LNCAP (cell line): ENCODE measurements around the gene JAZF1.
A peak's percentile ranks its signal among the peaks of the same experiment; 100 is the strongest.

Experiments
- CTCF ChIP-seq: fragments of 450-650 bp; IDR thresholded peaks from 2 replicates; pipeline ENCODE4 v1.5.1; 2017; ENCODE audit warnings: mild to moderate bottlenecking

The JAZF1 gene

GRCh38 chr7:28029051-28029450 lies 151.5 kb downstream of the JAZF1 start:
- no peak for TF ChIP-seq CTCF

- TF ChIP-seq CTCF = no peak
Measured at GRCh38 chr7:28028471-28028870, 152.1 kb downstream of the JAZF1 start.

- TF ChIP-seq CTCF = no peak
Measured at GRCh38 chr7:28026237-28026636, 154.4 kb downstream of the JAZF1 start.

- no peak for TF ChIP-seq CTCF
Measured at GRCh38 chr7:28024786-28025334, 155.7 kb downstream of the JAZF1 start.

GRCh38 chr7:28020302-28020940 lies 160.2 kb downstream of the JAZF1 start:
- peak; percentile 83 for TF ChIP-seq CTCF

- TF ChIP-seq CTCF = no peak
Measured at GRCh38 chr7:28018856-28019465, 161.6 kb downstream of the JAZF1 start.

GRCh38 chr7:28018446-28018845 lies 162.1 kb downstream of the JAZF1 start:
- no peak for TF ChIP-seq CTCF
